Non-pigmented ciliary epithelial cell (primary cell): ENCODE results near the gene HERPUD1.
"Not testable (repeated sequence)": the region's sequence is repeated elsewhere in the genome, so short reads cannot be mapped to it uniquely, and the experiment has no call there.

ENCODE experiments used
- DNase-seq: peaks from one replicate; pipeline ENCODE4 v3.0.0-alpha.2; 2010; ENCODE audit warnings: low read depth

The HERPUD1 gene

DNA sequence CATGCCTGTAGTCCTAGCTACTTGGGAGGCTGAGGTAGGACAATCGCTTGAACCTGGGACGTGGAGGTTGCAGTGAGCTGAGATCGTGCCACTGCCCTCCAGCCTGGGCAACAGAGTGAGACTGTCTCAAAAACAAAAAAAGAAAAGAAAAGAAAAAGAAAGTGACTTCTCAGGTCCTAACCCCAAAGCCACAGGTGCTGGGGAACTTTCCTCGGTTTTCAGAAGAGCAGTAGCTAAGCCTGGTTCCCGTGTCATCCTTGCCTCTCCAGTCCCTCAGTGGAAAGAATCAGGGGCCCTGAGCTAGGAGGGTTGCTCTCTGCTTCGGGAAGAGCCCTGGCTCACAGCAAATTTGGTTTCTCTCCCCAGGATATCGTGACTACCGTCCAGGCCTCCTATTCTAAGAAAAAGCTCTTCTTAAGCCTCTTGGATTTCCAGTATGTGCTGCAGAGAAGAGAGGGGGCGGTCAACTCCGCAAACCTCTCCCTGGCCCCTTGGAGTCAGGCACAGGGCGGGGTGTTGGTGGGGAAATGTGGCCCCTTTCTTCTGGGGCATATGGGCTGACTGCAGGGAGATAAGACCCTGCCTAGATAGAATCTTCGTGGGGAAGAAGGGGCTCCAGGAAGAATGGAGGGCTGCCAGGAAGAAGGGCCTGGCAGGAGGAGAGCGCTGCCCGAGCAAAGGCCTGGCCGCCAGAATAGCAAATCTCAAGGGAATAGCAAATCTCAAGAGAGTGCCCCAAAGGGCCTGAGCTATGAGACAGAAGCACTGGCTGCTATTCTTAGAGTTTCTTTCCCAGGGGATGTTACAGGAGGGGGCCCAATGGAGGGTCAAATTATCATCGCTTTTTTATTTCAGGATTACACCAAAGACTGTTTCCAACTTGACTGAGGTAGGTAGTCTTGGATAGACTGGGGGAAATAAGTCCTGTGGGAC, 49.1 kb downstream of the HERPUD1 start:
- DNase-seq, result no peak

GRCh38 chr16:56981729-56982271, 49.9 kb downstream of the HERPUD1 start:
- no peak for DNase-seq

DNA sequence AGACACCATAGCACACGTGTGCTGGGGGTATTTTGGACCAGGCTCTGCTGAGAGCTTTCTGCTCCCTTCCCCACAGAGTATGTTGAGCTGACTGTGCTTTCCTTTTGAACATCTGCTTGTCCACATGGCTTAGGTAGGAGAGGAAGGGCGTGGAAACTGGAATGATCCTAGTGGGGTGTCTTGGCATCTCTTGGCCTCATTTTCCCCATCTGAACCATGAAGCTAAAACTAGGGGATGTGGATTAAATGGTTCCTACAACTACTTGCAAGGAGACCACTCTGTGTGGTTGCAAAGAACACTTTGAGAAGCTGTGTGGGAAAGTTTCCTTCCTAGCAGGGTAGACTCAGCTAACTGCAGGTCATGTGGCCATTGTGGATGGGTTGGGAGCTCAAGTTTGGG, 50.8 kb downstream of the HERPUD1 start:
- no peak for DNase-seq

GRCh38 chr16:56983211-56983751, 51.3 kb downstream of the HERPUD1 start:
- no peak for DNase-seq

DNA sequence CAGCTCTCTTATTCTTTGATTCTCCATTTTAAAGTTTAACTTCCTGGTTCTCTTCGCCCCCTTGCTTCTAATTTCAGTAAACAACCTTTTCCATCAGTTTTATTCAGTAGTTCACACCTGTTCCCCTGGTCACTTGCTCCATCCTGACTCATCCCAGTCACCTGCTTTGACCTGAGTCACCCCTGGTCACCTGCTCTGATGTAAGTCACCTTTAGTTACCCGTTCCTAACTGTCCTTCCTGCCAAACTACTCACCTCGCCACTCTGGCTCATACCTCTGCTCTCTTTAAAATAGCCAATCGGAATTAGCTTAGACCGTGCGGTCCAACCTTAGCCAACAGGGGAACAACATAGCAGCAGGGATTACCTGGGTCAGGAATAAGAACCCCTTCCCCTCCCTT, 52.7 kb downstream of the HERPUD1 start:
- DNase-seq, result no peak

DNA sequence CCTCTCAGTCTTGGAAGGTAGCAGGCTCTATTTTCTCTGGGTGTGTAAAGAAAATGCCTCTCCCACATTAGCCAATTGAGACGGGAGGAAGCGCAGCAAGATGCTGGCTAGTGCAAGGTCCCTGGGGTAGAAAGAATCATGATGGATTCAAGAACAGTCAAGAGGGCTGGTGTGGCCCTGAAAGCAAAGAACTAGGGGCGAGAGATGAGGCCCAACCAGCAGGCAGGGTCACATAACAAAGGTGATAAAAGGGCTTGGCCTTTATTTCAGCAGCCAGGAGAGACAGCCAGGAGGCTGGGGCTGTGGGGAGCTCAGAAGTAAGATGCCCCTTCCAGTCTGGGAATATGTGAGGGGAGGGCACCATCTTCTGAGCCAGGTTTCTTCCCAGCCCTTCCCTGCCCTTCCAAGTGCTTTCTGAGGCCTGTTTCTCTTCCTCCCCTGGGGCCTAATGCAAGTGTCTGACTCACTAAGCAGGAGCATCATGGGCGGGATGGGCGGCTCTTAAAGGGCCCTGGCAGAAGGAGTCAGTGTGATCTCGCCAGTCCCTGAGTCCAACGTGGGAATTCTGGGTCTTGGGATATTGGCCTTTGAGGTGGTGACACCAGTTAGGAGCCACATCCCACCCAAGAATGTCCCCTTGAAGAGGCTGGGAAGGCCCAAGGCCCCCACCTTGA, 53.5 kb downstream of the HERPUD1 start:
- DNase-seq, result peak; percentile 60

GRCh38 chr16:56985962-56986360, 54.0 kb downstream of the HERPUD1 start:
- no peak for DNase-seq

DNA sequence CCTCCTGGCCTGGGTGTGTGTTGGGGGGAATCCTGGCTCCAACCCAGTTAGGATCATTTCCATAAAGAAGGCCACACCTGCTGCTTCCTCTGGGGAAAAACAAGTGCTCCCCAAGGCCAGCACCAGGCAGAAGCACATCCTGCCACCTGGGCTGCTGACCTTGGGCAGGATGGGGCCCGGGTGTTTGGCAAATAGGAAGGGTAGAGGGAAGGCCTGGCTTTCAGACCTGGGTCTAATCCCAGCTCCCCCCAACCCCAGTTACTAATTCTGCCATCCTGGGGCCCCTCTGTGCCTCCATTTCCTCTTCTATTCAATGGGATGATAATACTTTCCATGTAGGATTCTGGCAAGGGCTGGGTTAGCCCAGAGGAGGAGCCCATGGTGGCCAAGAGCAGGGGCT, 54.4 kb downstream of the HERPUD1 start:
- no peak for DNase-seq

DNA sequence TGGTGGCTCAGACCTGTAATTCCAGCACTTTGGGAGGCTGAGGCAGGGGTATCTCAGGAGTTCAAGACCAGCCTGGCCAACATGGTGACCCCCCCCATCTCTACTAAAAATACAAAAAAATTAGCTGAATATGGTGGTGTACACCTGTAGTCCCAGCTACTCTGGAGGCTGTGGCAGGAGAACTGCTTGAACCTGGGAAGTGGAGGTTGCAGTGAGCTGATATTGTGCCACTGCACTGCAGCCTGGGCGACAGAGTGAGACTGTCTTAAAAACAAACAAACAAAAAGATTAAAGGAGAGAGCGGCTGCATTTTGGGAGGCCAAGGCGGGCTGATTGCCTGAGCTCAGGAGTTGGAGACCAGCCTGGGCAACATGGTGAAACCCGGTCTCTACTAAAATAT, 55.0 kb downstream of the HERPUD1 start:
- not testable (repeated sequence) for DNase-seq

DNA sequence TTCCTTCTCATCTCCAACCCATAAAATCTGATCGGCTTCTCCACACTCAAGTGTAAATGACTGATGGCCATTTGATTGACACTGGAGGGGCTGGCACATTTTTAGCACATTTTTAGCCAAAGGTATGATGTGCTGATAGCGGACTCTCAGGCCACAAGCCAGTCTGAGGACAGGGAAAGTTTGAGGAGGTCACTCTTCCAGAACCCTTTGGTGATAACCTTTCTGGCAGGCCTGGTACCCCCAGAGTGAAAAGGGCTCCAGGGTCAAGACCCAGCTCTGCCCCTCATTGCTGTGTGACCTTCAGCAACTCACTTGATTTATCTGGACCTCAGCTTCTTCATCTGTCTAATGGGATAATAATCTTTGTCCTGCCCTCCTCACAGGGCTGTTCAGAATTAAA, 55.8 kb downstream of the HERPUD1 start:
- DNase-seq, result no peak

- no peak for DNase-seq
Measured at GRCh38 chr16:56988161-56988947, 56.4 kb downstream of the HERPUD1 start.

GRCh38 chr16:56988948-56989945, 57.3 kb downstream of the HERPUD1 start, which contains the start of gene NLRC5:
NLRC5 (plus strand) TSS chr16:56989557; CDS start chr16:57020713, 31,156 bp downstream.
- no peak for DNase-seq

- no peak for DNase-seq
Measured at GRCh38 chr16:56989988-56990387, 58.0 kb downstream of the HERPUD1 start.

DNA sequence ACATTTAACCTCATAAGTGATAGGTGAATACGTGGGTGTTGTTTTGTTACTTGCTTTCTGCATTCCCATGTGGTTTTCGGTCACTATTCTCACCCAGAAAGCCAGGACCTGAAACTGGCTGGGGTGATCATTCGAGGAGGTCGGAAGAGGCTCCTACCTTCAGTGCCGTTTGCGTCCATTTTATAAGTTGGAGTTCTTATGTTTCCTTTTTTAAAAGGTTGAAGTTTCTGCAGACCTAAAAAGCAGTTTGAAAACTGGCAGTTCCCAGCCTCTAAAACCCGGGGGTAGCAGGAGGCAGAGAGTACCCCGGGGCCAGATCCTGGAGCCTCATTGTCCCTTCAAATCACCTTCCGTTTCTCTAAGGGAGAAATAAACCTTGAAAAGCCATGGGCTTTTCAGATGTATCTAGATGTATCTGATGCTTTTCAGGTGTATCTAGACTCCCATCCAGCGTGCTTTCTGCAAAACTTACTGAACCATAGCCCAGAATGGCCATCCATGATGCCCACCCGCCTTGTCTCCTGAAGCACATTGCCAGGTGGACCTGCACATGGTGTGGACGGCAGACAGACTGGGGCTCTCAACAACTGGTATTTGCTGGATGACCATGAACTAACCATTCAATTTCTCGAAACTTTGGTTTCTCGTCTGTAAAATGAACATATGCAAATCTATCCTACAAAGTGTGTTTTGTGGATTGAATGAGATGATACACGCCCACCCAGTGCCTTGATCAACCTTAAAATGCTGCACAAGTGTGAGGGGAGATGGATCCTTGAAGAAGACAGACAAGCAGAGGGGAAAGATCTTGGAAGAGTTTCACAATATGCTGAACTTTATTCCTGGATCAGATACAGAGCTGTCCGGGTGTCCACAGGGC, 58.7 kb downstream of the HERPUD1 start:
- no peak for DNase-seq

DNA sequence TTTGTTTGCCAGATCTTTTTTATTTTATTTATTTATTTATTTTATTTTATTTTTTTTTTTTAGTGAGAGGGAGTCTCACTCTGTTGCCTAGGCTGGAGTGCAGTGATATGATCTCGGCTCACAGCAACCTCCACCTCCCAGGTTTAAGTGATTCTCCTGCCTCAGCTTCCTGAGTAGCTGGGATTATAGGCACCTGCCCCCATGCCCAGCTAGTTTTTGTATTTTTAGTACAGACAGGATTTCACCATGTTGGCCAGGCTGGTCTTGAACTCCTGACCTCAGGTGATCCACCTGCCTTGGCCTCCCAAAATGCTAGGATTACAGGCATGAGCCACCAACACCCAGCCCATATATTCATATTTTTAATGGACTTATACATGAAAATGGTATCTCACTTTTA, 60.5 kb downstream of the HERPUD1 start:
- not testable (repeated sequence) for DNase-seq

DNA sequence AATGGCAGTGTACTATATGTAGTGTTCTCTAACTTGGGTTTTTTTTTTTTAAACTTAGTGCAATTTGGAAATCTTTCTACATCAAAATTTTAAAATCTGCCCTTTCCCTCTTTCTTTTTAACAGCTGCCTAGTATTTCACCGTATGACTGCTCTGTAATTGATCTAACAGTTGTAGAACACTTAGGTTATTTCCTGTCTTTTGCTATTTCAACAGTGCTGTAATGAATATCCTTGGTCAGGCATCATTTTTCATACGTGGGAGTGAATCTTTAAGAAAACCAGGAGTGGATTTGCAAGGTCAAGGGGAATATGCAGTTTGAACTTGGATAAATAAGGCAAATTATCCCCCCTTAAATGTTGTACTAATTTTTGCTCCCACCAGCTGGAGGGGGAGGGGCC, 61.3 kb downstream of the HERPUD1 start:
- DNase-seq, result no peak

DNA sequence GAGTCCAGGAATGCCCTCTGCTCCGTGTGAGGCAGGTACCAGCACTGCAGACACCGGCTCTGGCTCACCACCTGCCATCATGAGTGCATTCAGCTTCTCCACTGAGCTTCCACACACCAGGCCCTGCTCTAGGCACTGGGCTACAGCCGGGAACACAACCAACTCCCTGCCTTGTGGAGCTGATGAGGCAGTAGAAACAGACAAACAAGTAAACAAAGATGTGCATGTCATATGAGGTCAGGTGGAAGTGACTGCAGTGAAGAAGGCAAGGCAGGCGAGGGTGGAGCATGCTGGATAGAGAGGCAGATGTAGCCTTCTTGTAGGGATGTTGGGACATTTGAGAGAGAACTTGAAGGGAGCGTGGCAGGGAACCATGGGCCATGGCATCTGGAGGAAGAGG, 62.4 kb downstream of the HERPUD1 start:
- DNase-seq, result no peak
